Measurements from ENCODE around the gene CDC5L. TPM values are rescaled to one million over a fixed set of nuclear protein-coding genes. Genes with fewer than 3 reads are reported as not detected.

Gene CDC5L
- total RNA-seq, 1 donor from 2014 or later = 20.2 TPM

GRCh38 chr6:44466955-44467354, 79.4 kb downstream of the CDC5L start:
- no peak for ATAC-seq (ENCODE audit: low read depth)
- ChIA-PET CTCF (interaction anchor here (1.8 kb wide), 1 partner anchor 8 kb away, joined by 6 read pairs; no protein-coding TSS in a partner anchor), POLR2A (no interaction called here)
- H3K4me1 Mint-ChIP-seq = no peaks in the 10 kb centered on the region
- H3K36me3 Mint-ChIP-seq (ENCODE audit: low read depth) = no peaks in the 10 kb centered on the region
- no peak overlapping the region for H3K27ac Mint-ChIP-seq
- no peak for TF ChIP-seq CTCF (IDR thresholded peaks at IDR 0.05)
- no peak for DNase-seq
- H3K4me3 Mint-ChIP-seq = no peak overlapping the region
- H3K9me3 Mint-ChIP-seq = no peaks in the 10 kb centered on the region
- peaks cover 8% of the 10 kb centered on the region for H3K27me3 Mint-ChIP-seq
- intact Hi-C loops (cut with micrococcal nuclease) = no loop called here

DNA sequence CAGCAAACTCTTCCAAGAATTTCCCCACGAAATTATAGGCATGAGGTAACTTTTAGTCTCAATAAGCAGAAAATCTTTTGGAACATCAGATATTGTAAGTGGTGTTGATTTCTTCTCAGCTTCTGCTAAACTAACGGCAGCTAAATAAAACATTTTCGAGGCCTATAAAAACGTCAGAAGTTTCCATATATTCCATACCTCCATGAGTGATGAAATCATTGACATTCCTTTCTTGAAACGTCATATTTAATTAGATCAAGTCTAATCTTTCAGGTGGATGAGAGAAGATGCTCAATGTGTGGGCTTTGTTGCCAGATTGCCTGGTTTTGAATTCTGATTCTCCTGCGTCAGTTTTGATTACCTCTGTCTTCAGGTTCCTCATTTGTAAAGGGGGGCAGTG, 81.3 kb downstream of the CDC5L start:
- Mint-ChIP-seq H3K9me3 (no peaks in the 10 kb centered on the region), H3K27ac (no peak overlapping the region), H3K4me3 (no peak overlapping the region), H3K4me1 (no peaks in the 10 kb centered on the region), H3K36me3 (ENCODE audit: low read depth) (no peaks in the 10 kb centered on the region), H3K27me3 (peaks cover 8% of the 10 kb centered on the region)
- TF ChIP-seq CTCF (IDR thresholded peaks at IDR 0.05) = no peak
- POLR2A ChIA-PET = no interaction called here
- ATAC-seq (ENCODE audit: low read depth) (no peak), DNase-seq (no peak)
- CTCF ChIA-PET = interaction anchor here (1.5 kb wide), 1 partner anchor 10 kb away, joined by 3 read pairs; no protein-coding TSS in a partner anchor
- intact Hi-C loops (cut with micrococcal nuclease) = no loop called here

DNA sequence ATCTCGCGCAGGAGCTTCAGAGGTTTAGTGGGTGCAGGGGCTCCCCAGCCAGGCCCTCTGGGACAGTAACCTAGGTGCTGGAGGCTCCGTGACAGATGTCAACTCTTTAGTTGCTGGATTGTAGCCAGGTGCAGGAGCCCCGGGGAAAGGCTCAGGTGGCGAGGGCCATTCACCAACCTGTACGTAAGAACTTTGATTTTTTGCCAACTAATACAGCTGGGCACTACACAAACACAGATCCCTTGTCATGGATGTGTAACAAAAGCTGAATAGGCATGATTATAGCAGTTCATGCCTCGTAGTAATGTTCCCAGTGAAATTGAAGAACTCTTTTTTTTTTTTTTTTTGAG, 82.6 kb downstream of the CDC5L start:
- no peak overlapping the region for H3K27ac Mint-ChIP-seq
- no peak overlapping the region for H3K4me3 Mint-ChIP-seq
- ATAC-seq (ENCODE audit: low read depth) (no peak), DNase-seq (no peak)
- H3K36me3 Mint-ChIP-seq (ENCODE audit: low read depth) = no peaks in the 10 kb centered on the region
- TF ChIP-seq CTCF (IDR thresholded peaks at IDR 0.05) = no peak
- intact Hi-C loops (cut with micrococcal nuclease) = no loop called here
- H3K27me3 Mint-ChIP-seq = peaks cover 9% of the 10 kb centered on the region
- no peaks in the 10 kb centered on the region for H3K9me3 Mint-ChIP-seq
- ChIA-PET CTCF (interaction anchor here (1.2 kb wide), 1 partner anchor 42 kb away, joined by 3 read pairs; no protein-coding TSS in a partner anchor), POLR2A (no interaction called here)
- no peaks in the 10 kb centered on the region for H3K4me1 Mint-ChIP-seq

DNA sequence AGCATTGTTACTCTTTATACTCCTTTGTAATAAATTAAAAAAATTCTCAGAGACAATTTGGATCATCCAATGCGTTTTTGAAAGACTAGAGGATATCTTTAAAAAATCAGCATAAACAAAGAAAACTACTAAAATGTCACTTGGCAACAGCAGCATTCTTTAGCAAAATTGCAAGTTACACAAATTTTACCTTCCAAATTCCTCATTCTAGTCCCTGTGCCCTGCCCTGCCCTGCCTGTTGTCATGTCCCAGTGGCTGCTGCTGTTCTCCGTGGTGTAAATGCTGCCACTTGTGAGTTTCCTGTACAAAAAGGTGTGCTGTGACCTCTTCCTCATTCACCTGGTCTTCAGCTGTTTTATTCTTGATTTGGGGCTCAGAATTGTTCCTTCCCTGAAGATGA, 83.2 kb downstream of the CDC5L start:
- H3K27ac Mint-ChIP-seq = no peak overlapping the region
- peaks cover 11% of the 10 kb centered on the region for H3K27me3 Mint-ChIP-seq
- ATAC-seq (ENCODE audit: low read depth) (no peak), DNase-seq (no peak)
- H3K4me3 Mint-ChIP-seq = no peak overlapping the region
- no peaks in the 10 kb centered on the region for H3K9me3 Mint-ChIP-seq
- intact Hi-C loops (cut with micrococcal nuclease) = no loop called here
- H3K36me3 Mint-ChIP-seq (ENCODE audit: low read depth) = no peaks in the 10 kb centered on the region
- ChIA-PET CTCF (no interaction called here), POLR2A (no interaction called here)
- TF ChIP-seq CTCF (IDR thresholded peaks at IDR 0.05) = no peak
- no peaks in the 10 kb centered on the region for H3K4me1 Mint-ChIP-seq

DNA sequence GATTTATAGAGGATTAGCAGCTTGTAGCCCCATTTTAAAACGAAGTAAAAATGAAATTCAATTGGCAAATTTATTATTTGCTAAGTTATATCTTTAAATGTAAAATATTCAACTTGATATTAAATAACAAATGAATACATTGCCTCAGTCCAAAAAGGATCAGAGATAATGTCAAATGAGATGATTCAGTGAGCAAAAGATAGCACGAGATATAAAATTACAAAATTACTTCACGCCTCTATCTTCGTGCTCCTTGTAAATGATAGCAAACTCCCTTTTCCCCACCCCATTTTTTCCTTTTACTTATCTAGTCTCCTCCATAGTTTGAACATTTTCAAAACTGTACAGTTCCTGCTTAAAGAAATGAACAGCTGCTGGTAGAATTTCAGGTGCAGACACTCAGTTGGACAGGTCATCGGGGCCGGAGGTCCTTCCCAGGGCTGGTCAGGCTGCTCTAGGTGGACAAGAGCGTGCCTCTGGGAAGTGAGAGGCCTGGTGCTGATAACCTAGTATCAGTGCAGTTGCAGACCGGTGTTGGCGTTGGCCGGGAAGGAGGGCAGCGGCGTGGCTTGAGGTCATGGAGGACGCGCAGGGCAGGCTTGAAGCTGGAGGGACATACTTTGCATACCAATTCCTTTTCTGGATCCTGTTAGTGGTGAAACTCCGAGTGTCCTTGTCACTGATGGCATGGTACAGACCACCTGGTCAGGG, 83.9 kb downstream of the CDC5L start:
- H3K4me3 Mint-ChIP-seq = no peak overlapping the region
- DNase-seq = no peak
- no peaks in the 10 kb centered on the region for H3K36me3 Mint-ChIP-seq (ENCODE audit: low read depth)
- no peak for ATAC-seq (ENCODE audit: low read depth)
- H3K27me3 Mint-ChIP-seq = peaks cover 11% of the 10 kb centered on the region
- H3K4me1 Mint-ChIP-seq = no peaks in the 10 kb centered on the region
- ChIA-PET POLR2A (no interaction called here), CTCF (no interaction called here)
- H3K9me3 Mint-ChIP-seq = no peaks in the 10 kb centered on the region
- TF ChIP-seq CTCF (IDR thresholded peaks at IDR 0.05) = no peak
- H3K27ac Mint-ChIP-seq = no peak overlapping the region
- intact Hi-C loops (cut with micrococcal nuclease) = no loop called here

Measured in activated B cell treated with CpG ODN at 0.5 μM for 24 hours (primary cell).